ENCODE results near the gene BEND5.

GRCh38 chr1:48692235-48692634, 84.5 kb downstream of the BEND5 start:
- TF ChIP-seq POLR2AphosphoS5 (IDR thresholded peaks at IDR 0.05; ENCODE audit: low read depth, low read length) = no peak
- no peak for TF ChIP-seq POLR2A (IDR thresholded peaks at IDR 0.05; ENCODE audit: control extremely low read depth in 1 of 2, low read depth in 2 of 2, low read length in 2 of 2)
- TF ChIP-seq RAD21 (IDR thresholded peaks at IDR 0.05 in 1 of 2, conservative IDR thresholded peaks at IDR 0.05 in 1 of 2; ENCODE audit: low read depth in 2 of 2, low read length in 2 of 2) = no peak
- no peak for TF ChIP-seq BACH1 (IDR thresholded peaks at IDR 0.05; ENCODE audit: low read length)
- TF ChIP-seq CTCF (IDR thresholded peaks at IDR 0.05; ENCODE audit: control extremely low read depth in 1 of 3, insufficient read depth in 1 of 3, low read depth in 1 of 3, low read length in 3 of 3) = no peak

All from H1 (cell line).